Activated CD4-positive, alpha-beta memory T cell treated with anti-CD3 and anti-CD28 coated beads, Interleukin-2, amount 10 ng/mL, durations not matched to agents 7 days and 5 days (primary cell): ENCODE measurements around the gene TIGD3. TPM values are rescaled to one million over a fixed set of nuclear protein-coding genes. Genes with fewer than 3 reads are reported as not detected.
"Not testable (repeated sequence)": the region's sequence is repeated elsewhere in the genome, so short reads cannot be mapped to it uniquely, and the experiment has no call there.

Source experiments
- CTCF ChIA-PET: fragments of 350-600 bp; sonication (Branson Sonifier 250); formaldehyde crosslinking; loops from one replicate; lab custom pipeline; 2021; ENCODE audit warnings: antibody characterized with exemption, inconsistent platforms; lab: Charles Lee
- POLR2A ChIA-PET: fragments of 350-600 bp; sonication (Branson Sonifier 250); formaldehyde crosslinking; loops from one replicate; lab custom pipeline; 2021; ENCODE audit warnings: antibody characterized with exemption; lab: Charles Lee
- DNase-seq: peaks from one replicate; pipeline ENCODE4 v3.0.0-alpha.2; 2020
- H3K27ac Mint-ChIP-seq: one replicate; pipeline ENCODE4 v1.8.0; 2021; ENCODE audit warnings: mild to moderate bottlenecking, mixed read lengths
- H3K27me3 Mint-ChIP-seq: one replicate; pipeline ENCODE4 v1.8.0; 2021; ENCODE audit warnings: mixed read lengths
- H3K36me3 Mint-ChIP-seq: one replicate; pipeline ENCODE4 v1.8.0; 2021; ENCODE audit warnings: low read depth, mixed read lengths
- H3K4me1 Mint-ChIP-seq: one replicate; pipeline ENCODE4 v1.8.0; 2021; ENCODE audit warnings: mixed read lengths
- H3K4me3 Mint-ChIP-seq: one replicate; pipeline ENCODE4 v1.8.0; 2021; ENCODE audit warnings: mild to moderate bottlenecking, mixed read lengths
- H3K9me3 Mint-ChIP-seq: one replicate; pipeline ENCODE4 v1.8.0; 2021; ENCODE audit warnings: mixed read lengths
- total RNA-seq, 2 experiments: library from RNA; stranded (reverse); gene quantifications; one replicate each; pipeline ENCODE4 v1.2.3, GENCODE V29; 2021

TIGD3 gene
- total RNA-seq, 2 experiments from 2014 or later = 0.58 to 0.88 TPM

- Mint-ChIP-seq H3K4me3 (no peak overlapping the region), H3K36me3 (peaks cover 4% of the 10 kb centered on the region), H3K9me3 (no peaks in the 10 kb centered on the region), H3K4me1 (peaks cover 14% of the 10 kb centered on the region), H3K27ac (no peak overlapping the region), H3K27me3 (no peaks in the 10 kb centered on the region)
- ChIA-PET POLR2A (interaction anchor here (0.7 to 2.2 kb wide), 7 partner anchors 15 to 217 kb away, joined by 3 to 16 read pairs (median 3); partner anchors contain the start of genes CDC42EP2 and POLA2), CTCF (interaction anchor here (0.7 to 10.5 kb wide), 40 partner anchors 8 to 634 kb away, joined by 3 to 172 read pairs (median 5); partner anchors contain the start of genes CAPN1, CDC42EP2, PCNX3 and POLA2)
- DNase-seq = peak; percentile 82
Observed at GRCh38 chr11:65329944-65330403, 24.6 kb upstream of the TIGD3 start.

GRCh38 chr11:65330544-65330943, 24.0 kb upstream of the TIGD3 start:
- no peak for DNase-seq
- Mint-ChIP-seq H3K9me3 (no peaks in the 10 kb centered on the region), H3K4me1 (peaks cover 19% of the 10 kb centered on the region), H3K27me3 (no peaks in the 10 kb centered on the region), H3K27ac (no peak overlapping the region), H3K36me3 (peaks cover 9% of the 10 kb centered on the region), H3K4me3 (no peak overlapping the region)
- ChIA-PET CTCF (interaction anchor here (0.7 to 10.5 kb wide), 31 partner anchors 8 to 633 kb away, joined by 3 to 172 read pairs (median 5); partner anchors contain the start of genes CAPN1, CDC42EP2, POLA2 and TM7SF2), POLR2A (interaction anchor here (0.7 to 2.2 kb wide), 5 partner anchors 15 to 68 kb away, joined by 3 to 16 read pairs (median 4); partner anchors contain the start of genes CDC42EP2 and POLA2)

- ChIA-PET CTCF (interaction anchor here (0.6 to 10.5 kb wide), 11 partner anchors 12 to 188 kb away, joined by 3 to 172 read pairs (median 7); partner anchors contain the start of genes CAPN1, CDC42EP2 and POLA2), POLR2A (interaction anchor here (1.0 to 4.7 kb wide), 13 partner anchors 9 to 292 kb away, joined by 3 to 35 read pairs (median 7); partner anchors contain the start of genes CDC42EP2, FAU, FRMD8 and MALAT1)
- H3K4me1 Mint-ChIP-seq = peaks cover 22% of the 10 kb centered on the region
- not testable (repeated sequence) for H3K4me3 Mint-ChIP-seq, H3K27me3 Mint-ChIP-seq, DNase-seq, H3K9me3 Mint-ChIP-seq, H3K27ac Mint-ChIP-seq
- peaks cover 11% of the 10 kb centered on the region for H3K36me3 Mint-ChIP-seq
Observed at GRCh38 chr11:65332591-65332990, 22.0 kb upstream of the TIGD3 start.

- DNase-seq = no peak
- POLR2A ChIA-PET = interaction anchor here (0.8 to 4.7 kb wide), 14 partner anchors 9 to 251 kb away, joined by 3 to 35 read pairs (median 5); partner anchors contain the start of genes CDCA5, FAU, FRMD8 and MALAT1
- Mint-ChIP-seq H3K4me3 (peak overlapping the region; percentile 89), H3K4me1 (peaks cover 33% of the 10 kb centered on the region), H3K9me3 (no peaks in the 10 kb centered on the region), H3K27ac (peak overlapping the region; percentile 80), H3K27me3 (no peaks in the 10 kb centered on the region), H3K36me3 (peaks cover 23% of the 10 kb centered on the region)
- CTCF ChIA-PET = interaction anchor here (0.6 to 10.5 kb wide), 9 partner anchors 13 to 224 kb away, joined by 3 to 172 read pairs (median 3); partner anchors contain the start of gene CDC42EP2
Observed at GRCh38 chr11:65334696-65335295, 19.8 kb upstream of the TIGD3 start.

- no peak for DNase-seq
- CTCF ChIA-PET = interaction anchor here (0.6 to 10.5 kb wide), 3 partner anchors 9 to 173 kb away, joined by 3 to 117 read pairs (median 8); no protein-coding TSS in a partner anchor
- Mint-ChIP-seq H3K27ac (no peak overlapping the region), H3K4me1 (peaks cover 31% of the 10 kb centered on the region), H3K36me3 (peaks cover 50% of the 10 kb centered on the region), H3K27me3 (no peaks in the 10 kb centered on the region), H3K9me3 (no peaks in the 10 kb centered on the region), H3K4me3 (no peak overlapping the region)
- POLR2A ChIA-PET = interaction anchor here (1.0 kb wide), 1 partner anchor 21 kb away, joined by 3 read pairs; no protein-coding TSS in a partner anchor
Observed at GRCh38 chr11:65338676-65339075, 15.9 kb upstream of the TIGD3 start.

GRCh38 chr11:65340226-65340625, 14.3 kb upstream of the TIGD3 start:
- Mint-ChIP-seq H3K9me3 (no peaks in the 10 kb centered on the region), H3K4me1 (peaks cover 22% of the 10 kb centered on the region), H3K27ac (no peak overlapping the region), H3K4me3 (no peak overlapping the region), H3K27me3 (no peaks in the 10 kb centered on the region), H3K36me3 (peaks cover 60% of the 10 kb centered on the region)
- no peak for DNase-seq
- CTCF ChIA-PET = interaction anchor here (1.0 to 1.7 kb wide), 2 partner anchors 11 to 170 kb away, joined by 3 to 7 read pairs; no protein-coding TSS in a partner anchor
- POLR2A ChIA-PET = no interaction called here

GRCh38 chr11:65341856-65342255, 12.7 kb upstream of the TIGD3 start:
- DNase-seq = no peak
- Mint-ChIP-seq H3K4me3 (no peak overlapping the region), H3K36me3 (peaks cover 71% of the 10 kb centered on the region), H3K4me1 (peaks cover 16% of the 10 kb centered on the region), H3K9me3 (no peaks in the 10 kb centered on the region), H3K27ac (no peak overlapping the region), H3K27me3 (no peaks in the 10 kb centered on the region)
- CTCF ChIA-PET = interaction anchor here (13.2 kb wide), 1 partner anchor 8 kb away, joined by 117 read pairs; the partner anchor contains the start of gene DPF2
- POLR2A ChIA-PET = interaction anchor here (1.2 kb wide), 1 partner anchor 9 kb away, joined by 3 read pairs; no protein-coding TSS in a partner anchor

GRCh38 chr11:65351511-65351910, 3.0 kb upstream of the TIGD3 start:
- H3K9me3 Mint-ChIP-seq = no peaks in the 10 kb centered on the region
- POLR2A ChIA-PET = interaction anchor here (0.7 to 2.6 kb wide), 4 partner anchors 18 to 151 kb away, joined by 3 to 12 read pairs (median 5); partner anchors contain the start of gene DPF2
- DNase-seq = no peak
- CTCF ChIA-PET = interaction anchor here (13.2 kb wide), 1 partner anchor 18 kb away, joined by 117 read pairs; the partner anchor contains the start of gene DPF2
- no peak overlapping the region for H3K27ac Mint-ChIP-seq
- H3K36me3 Mint-ChIP-seq = peaks cover 35% of the 10 kb centered on the region
- peaks cover 3% of the 10 kb centered on the region for H3K27me3 Mint-ChIP-seq
- peaks cover 22% of the 10 kb centered on the region for H3K4me1 Mint-ChIP-seq
- H3K4me3 Mint-ChIP-seq = no peak overlapping the region

- Mint-ChIP-seq H3K4me1 (peaks cover 22% of the 10 kb centered on the region), H3K9me3 (no peaks in the 10 kb centered on the region), H3K27ac (peak overlapping the region; percentile 11), H3K27me3 (peaks cover 3% of the 10 kb centered on the region), H3K36me3 (peaks cover 30% of the 10 kb centered on the region), H3K4me3 (no peak overlapping the region)
- POLR2A ChIA-PET = interaction anchor here (2.6 kb wide), 1 partner anchor 19 kb away, joined by 12 read pairs; the partner anchor contains the start of gene DPF2
- no peak for DNase-seq
- CTCF ChIA-PET = interaction anchor here (1.2 to 13.2 kb wide), 2 partner anchors 12 to 19 kb away, joined by 3 to 117 read pairs; partner anchors contain the start of gene DPF2
Observed at GRCh38 chr11:65352783-65353182, 1.8 kb upstream of the TIGD3 start.

GRCh38 chr11:65353376-65353775, 1.2 kb upstream of the TIGD3 start:
- Mint-ChIP-seq H3K4me1 (peaks cover 22% of the 10 kb centered on the region), H3K9me3 (no peaks in the 10 kb centered on the region), H3K27ac (peak overlapping the region; percentile 0), H3K27me3 (peaks cover 8% of the 10 kb centered on the region), H3K36me3 (peaks cover 24% of the 10 kb centered on the region), H3K4me3 (peak overlapping the region; percentile 67)
- ChIA-PET POLR2A (interaction anchor here (1.2 to 2.6 kb wide), 2 partner anchors 20 kb away, joined by 5 to 12 read pairs; partner anchors contain the start of gene DPF2), CTCF (interaction anchor here (1.2 to 13.2 kb wide), 2 partner anchors 12 to 19 kb away, joined by 3 to 117 read pairs; partner anchors contain the start of gene DPF2)
- no peak for DNase-seq

- peak overlapping the region; percentile 0 for H3K27ac Mint-ChIP-seq
- CTCF ChIA-PET = interaction anchor here (13.2 kb wide), 1 partner anchor 20 kb away, joined by 117 read pairs; the partner anchor contains the start of gene DPF2
- H3K4me1 Mint-ChIP-seq = peaks cover 20% of the 10 kb centered on the region
- H3K36me3 Mint-ChIP-seq = peaks cover 19% of the 10 kb centered on the region
- no peak for DNase-seq
- H3K27me3 Mint-ChIP-seq = peaks cover 8% of the 10 kb centered on the region
- no peaks in the 10 kb centered on the region for H3K9me3 Mint-ChIP-seq
- H3K4me3 Mint-ChIP-seq = peak overlapping the region; percentile 67
- POLR2A ChIA-PET = interaction anchor here (0.6 to 1.2 kb wide), 2 partner anchors 21 to 212 kb away, joined by 3 to 5 read pairs; no protein-coding TSS in a partner anchor
Observed at GRCh38 chr11:65353900-65354264, 669 bp upstream of the TIGD3 start.
